Duodenal mucosa (tissue), 2 donors: ENCODE results near the gene NRF1.

Source experiments
- H3K27ac ChIP-seq: one replicate; pipeline ENCODE4 v1.7.0; 2013; ENCODE audit warnings: low read depth, low read length
- H3K27me3 ChIP-seq, 2 donors: one replicate each; pipeline ENCODE4 v1.7.0; 2013; ENCODE audit warnings: low read length in 2 of 2, control low read depth in 1 of 2; ENCODE audit not compliant: insufficient read depth in 2 of 2, control insufficient read depth in 1 of 2
- H3K36me3 ChIP-seq, 2 donors: one replicate each; pipeline ENCODE4 v1.7.0; 2013; ENCODE audit warnings: low read length in 2 of 2, control low read depth in 1 of 2; ENCODE audit not compliant: insufficient read depth in 2 of 2, control insufficient read depth in 1 of 2
- H3K4me1 ChIP-seq, 2 donors: one replicate each; pipeline ENCODE4 v1.7.0; 2013; ENCODE audit warnings: low read length in 2 of 2, control low read depth in 1 of 2; ENCODE audit not compliant: insufficient read depth in 2 of 2, control insufficient read depth in 1 of 2
- H3K4me3 ChIP-seq, 2 donors: one replicate each; pipeline ENCODE4 v1.7.0; 2013; ENCODE audit warnings: low read length in 2 of 2, low read depth in 1 of 2
- H3K9ac ChIP-seq, 2 donors: one replicate each; pipeline ENCODE4 v1.7.0; 2013; ENCODE audit warnings: low read length in 2 of 2, low read depth in 1 of 2
- H3K9me3 ChIP-seq, 2 donors: one replicate each; pipeline ENCODE4 v1.7.0; 2013; ENCODE audit warnings: low read length in 2 of 2, control low read depth in 1 of 2; ENCODE audit not compliant: control insufficient read depth in 1 of 2

Gene NRF1

DNA sequence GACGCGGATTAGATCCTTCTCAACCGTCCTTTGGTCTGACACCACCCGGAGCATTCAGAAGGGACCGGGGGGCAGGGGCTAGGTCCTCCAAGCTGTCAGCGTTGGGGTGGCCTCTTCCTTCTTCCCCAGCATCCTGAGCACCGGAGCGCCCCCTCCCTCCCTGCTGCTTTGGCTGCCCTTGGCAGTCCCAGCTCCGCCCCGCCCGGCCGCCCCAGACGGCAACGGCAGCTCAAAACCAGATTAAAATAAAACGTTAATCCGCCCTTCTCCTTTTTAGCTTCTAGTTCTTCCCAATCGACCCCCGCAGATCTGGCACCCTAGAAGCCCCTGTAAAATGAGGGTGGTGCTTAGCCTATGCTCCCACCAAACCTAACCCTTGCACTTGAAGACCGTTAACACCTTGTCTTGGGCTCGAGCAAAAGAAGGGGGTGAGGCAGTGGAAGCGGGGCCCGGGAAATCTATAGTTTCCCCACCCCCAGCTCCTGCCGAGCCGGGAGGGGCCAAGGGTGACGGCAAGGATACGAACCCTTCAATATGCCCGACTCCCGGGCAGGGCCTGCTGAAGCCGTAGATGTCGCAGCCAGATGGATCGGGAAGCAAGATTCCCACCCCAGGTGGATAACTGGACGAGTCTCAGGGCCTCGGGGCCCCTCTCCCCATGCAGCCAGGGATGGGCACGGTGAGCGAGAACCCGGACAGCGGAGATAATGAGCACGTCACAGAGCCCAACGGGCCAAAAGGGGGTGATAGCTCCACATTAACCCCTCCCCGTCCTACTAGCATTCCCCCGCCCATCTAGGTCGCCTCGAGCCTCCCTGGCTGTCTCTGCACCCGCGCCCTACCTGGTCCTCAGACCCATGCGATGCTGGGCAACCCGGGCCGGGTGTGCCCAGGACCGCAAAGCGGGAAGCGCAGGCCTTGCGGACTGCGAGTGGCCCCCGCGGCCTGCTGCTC, 169.7 kb downstream of the NRF1 start:
- Histone ChIP-seq H3K27ac (no peak overlapping the region), H3K4me3 (peak overlapping the region; percentile 51 to 73), H3K4me1 (peaks cover 34 to 61% of the 10 kb centered on the region in 2 donors), H3K27me3 (peaks cover 71 to 73% of the 10 kb centered on the region in 2 donors), H3K9ac (no peak overlapping the region), H3K36me3 (no peaks in the 10 kb centered on the region), H3K9me3 (no peaks in the 10 kb centered on the region)

DNA sequence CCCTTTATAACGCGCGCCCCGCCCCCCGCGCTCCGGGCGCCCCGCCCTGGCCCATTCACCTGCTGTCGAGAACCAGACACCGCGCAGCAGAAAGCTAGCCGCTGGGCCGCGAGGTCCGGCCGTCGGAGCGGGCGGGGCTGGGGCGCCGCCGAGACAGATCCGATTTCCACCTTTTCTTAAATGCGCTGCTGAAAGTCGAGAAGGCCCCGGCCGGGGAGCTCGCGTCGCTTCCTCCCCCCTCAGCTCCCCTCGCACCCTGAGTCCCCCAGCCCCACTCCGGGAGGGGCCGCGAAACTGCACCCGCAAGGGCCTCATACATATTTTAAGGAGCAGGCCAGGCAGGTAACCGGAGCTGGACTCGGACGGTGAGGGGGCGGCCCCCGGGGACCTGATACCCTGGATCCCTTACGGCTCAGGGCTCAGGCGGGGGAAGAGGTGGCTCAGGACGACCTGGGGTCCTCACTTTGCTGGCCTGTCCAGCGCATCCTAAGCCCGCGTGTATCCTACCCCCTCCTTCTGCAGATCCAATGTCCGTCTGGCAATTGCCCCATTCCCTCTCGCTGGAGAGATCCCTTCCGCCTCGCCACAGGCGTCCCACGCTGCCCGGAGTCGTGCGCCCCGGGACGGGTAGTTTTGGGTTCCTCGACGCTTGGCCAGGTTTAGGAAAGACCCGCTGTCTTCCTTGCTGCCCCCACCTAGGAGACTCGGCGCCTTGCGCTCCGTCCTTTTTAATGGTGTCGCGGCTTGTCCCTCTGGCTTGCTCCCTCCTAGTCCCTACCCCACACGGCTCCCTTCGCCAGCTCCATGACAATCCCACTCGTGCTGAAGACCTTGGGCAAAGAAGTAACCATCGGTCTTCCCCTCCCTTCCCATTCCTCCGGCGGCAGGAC, 170.7 kb downstream of the NRF1 start:
- no peaks in the 10 kb centered on the region for H3K36me3 ChIP-seq
- no peaks in the 10 kb centered on the region for H3K9me3 ChIP-seq
- H3K4me1 ChIP-seq = peaks cover 34 to 61% of the 10 kb centered on the region in 2 donors
- H3K4me3 ChIP-seq = peak overlapping the region in 1 of 2 donors; percentile 3
- H3K9ac ChIP-seq = no peak overlapping the region
- H3K27ac ChIP-seq = no peak overlapping the region
- H3K27me3 ChIP-seq = peaks cover 72 to 75% of the 10 kb centered on the region in 2 donors

DNA sequence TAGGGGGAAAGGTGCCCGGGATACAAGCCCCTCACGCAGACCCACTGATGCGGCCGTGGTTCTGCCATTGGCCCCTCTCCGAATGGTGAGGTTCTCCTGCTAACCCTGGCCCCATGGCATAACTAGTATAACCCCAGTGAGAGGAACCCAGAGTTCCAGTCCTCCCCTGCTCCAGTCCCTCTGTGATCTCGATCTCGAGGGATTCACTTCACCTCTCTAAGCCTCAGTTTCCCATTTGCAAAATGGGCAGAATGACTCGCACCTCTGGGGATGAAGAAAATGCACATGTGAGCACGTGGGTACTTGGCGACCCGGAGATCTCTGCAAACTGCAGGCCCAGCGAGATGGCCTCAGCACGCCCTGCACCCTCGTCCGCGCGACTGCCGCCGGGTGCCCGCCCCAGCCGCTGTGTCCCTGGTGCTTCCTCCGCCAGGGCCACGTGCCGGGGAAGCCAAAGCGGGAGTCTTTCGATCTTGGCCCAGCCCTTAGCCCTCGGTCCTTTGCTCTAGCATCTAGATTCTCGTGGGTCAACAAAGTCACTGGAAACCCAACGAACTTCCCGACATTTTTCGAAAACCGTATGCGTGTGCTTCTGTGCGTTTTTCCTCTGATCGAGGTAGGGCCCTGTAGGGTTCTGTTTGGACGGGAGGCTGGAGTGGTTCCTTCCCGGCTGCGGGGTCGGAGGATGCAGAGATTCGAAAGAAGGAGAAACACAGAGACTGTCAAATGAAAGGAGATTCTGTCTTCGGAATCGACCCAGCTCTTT, 171.5 kb downstream of the NRF1 start:
- H3K4me3 ChIP-seq = no peak overlapping the region
- no peak overlapping the region for H3K9ac ChIP-seq
- H3K36me3 ChIP-seq = no peaks in the 10 kb centered on the region
- no peaks in the 10 kb centered on the region for H3K9me3 ChIP-seq
- H3K27me3 ChIP-seq = peaks cover 70 to 73% of the 10 kb centered on the region in 2 donors
- H3K4me1 ChIP-seq = peaks cover 34 to 61% of the 10 kb centered on the region in 2 donors
- H3K27ac ChIP-seq = no peak overlapping the region

DNA sequence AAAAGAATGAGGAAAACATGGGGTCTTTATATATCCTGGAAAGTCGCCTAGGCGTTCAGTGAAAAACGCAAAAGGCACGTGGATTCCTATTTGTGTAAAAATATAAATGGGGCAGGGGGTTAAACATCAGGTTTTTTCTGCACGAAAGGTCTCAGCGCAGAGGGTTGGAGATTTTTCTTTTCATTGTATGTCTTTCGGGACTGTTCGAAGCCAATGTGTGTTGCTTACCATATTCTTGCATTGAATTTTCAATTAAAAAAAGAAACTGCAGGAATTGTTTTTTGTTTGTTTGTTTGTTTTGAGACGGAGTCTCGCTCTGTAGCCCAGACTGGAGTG, 172.0 kb downstream of the NRF1 start:
- H3K9ac ChIP-seq = no peak overlapping the region
- no peak overlapping the region for H3K27ac ChIP-seq
- H3K4me3 ChIP-seq = no peak overlapping the region
- H3K9me3 ChIP-seq = no peaks in the 10 kb centered on the region
- H3K27me3 ChIP-seq = peaks cover 65 to 67% of the 10 kb centered on the region in 2 donors
- H3K36me3 ChIP-seq = no peaks in the 10 kb centered on the region
- H3K4me1 ChIP-seq = peaks cover 34 to 57% of the 10 kb centered on the region in 2 donors

DNA sequence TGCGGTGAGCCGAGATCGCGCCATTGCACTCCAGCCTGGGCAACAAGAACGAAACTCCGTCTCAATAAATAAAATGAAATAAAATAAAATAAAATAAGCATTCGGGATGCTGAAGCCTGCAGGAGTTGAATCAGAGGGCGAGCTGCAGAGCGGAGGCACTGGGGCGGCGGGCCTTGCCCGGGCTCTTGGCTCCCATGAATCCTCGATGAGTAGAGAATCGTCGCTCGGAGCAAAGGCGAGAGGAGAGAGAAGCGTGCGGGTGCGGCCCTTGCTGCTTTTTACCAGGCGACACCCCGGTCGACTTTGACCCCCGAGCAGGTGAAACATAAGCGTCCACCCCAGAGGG, 172.9 kb downstream of the NRF1 start:
- Histone ChIP-seq H3K4me1 (peaks cover 34 to 50% of the 10 kb centered on the region in 2 donors), H3K9me3 (no peaks in the 10 kb centered on the region), H3K9ac (no peak overlapping the region), H3K27me3 (peaks cover 60 to 66% of the 10 kb centered on the region in 2 donors), H3K27ac (no peak overlapping the region), H3K4me3 (peak overlapping the region in 1 of 2 donors; percentile 36), H3K36me3 (no peaks in the 10 kb centered on the region)

DNA sequence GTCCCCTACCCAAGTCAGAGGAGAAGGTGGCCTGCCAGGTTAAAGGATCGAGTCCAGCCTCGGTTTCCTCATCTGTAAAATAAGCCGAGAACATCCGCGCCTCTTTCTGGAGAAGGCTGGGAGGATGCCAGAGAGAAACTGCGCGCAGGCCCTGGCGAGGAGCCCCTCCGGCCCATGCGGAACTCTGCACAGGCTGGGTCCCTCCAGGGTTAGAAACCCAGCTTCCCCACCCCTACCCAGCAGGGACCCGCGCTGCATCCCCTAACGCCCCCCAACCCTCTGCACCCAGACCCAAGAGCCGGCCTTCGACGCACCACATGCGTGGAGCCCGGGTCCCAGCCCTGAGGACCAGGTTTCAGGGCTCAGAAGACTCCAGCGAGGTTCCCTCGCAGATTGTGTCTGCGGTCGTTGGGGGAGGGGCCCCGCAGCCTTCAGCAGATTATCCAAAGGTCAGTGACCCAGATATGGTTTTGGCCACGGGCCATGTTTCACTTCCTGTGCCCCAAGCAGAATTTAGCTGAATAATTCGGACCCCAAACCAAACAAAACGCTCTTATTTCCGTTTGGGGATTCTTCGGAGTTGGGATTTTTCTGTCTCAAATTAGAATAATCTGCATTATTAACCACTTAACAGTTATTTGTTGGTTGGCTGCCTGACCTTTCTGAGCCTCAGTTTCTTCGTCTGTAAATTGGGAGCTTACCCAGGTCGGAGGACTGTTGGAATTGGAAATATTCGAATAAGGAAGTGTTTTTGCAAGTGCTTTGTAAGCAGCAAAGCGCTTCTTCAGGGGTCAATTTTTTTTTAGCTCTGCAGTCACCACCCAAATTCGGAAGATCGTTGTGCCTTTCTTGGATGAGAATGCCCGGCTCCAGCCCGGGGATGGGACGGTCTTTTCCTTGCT, 173.5 kb downstream of the NRF1 start:
- Histone ChIP-seq H3K9me3 (no peaks in the 10 kb centered on the region), H3K4me1 (peaks cover 34 to 50% of the 10 kb centered on the region in 2 donors), H3K4me3 (peak overlapping the region; percentile 18 to 43), H3K27me3 (peaks cover 60 to 66% of the 10 kb centered on the region in 2 donors), H3K9ac (no peak overlapping the region), H3K36me3 (no peaks in the 10 kb centered on the region), H3K27ac (no peak overlapping the region)

DNA sequence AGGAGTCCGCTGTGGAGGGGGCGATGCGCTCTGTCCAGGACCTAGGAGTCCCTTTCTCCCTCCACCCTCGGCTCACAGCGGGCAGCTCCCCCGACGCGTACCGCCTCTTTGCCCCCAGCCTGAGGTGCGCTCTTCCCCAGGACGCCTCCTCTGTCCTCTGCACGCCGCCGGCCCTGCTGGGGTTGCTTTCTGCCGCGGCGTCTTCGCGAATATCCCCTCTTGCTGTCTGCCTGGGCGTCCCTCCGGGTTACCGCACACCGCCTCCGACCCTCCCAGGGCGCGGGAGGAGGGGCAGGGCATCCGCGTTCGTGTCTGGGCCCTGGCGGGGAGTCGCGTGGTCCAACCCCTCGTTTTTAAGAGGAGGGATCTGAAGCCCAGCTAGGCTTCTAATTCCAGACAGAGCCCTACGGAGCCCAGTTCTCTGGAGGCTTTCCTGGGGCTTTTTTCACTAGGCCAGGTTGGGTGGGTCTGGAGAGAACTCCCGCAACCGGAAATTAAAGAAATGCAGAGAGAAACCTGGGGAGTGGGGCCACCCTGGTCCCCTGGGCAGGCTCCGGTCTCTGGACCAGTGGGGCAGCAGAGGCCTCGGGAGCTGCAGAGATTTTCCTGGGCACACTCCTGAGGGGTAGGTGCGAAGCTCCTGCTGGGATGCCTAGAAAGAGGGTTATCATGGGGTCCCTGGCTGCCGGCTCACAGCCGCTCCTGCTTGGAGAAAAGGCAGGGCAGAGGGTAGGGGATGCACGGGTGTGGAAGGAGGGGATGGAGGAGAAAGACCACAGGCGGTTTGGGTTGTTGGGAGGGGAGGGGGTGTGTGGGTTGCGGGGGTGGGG, 174.4 kb downstream of the NRF1 start:
- Histone ChIP-seq H3K36me3 (no peaks in the 10 kb centered on the region), H3K4me1 (peaks cover 34 to 43% of the 10 kb centered on the region in 2 donors), H3K27ac (no peak overlapping the region), H3K27me3 (peaks cover 56 to 65% of the 10 kb centered on the region in 2 donors), H3K4me3 (peak overlapping the region in 1 of 2 donors; percentile 43), H3K9me3 (no peaks in the 10 kb centered on the region), H3K9ac (no peak overlapping the region)

DNA sequence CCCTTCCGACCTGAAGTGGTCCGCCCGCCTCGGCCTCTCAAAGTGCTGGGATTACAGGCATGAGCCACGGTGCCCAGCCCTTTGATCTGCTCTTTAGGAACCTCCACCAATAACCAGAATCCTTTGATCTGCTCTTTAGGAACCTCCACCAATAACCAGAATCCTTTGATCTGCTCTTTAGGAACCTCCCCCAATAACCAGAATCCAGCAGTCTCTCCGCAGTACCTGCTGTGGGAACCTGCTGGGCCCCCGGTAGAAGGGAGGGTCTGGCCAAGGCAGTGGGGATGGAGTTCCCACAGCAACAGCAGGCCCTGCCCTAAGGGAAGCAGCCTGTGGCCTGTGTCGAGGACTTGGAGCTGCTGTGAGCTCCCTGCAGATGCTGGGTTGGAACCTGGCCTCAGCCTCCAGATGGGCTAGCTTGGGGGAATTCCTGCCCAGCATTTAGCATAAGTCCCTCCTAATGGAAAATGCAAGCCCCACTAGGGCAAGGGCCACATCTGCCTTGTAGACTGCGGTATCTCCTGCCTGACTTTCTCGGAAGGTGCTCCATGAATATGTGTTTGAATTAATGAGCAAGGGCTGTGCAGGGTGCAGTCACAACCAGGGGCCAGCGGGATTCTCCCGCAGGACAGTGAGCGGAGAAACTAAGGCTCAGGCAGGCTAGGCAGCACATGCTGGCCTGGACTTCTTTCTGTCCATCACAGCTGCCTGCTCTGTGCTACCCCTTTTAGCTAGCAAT, 175.5 kb downstream of the NRF1 start:
- no peak overlapping the region for H3K9ac ChIP-seq
- no peaks in the 10 kb centered on the region for H3K9me3 ChIP-seq
- H3K4me1 ChIP-seq = peaks cover 27 to 34% of the 10 kb centered on the region in 2 donors
- no peak overlapping the region for H3K27ac ChIP-seq
- H3K27me3 ChIP-seq = peaks cover 49 to 54% of the 10 kb centered on the region in 2 donors
- no peak overlapping the region for H3K4me3 ChIP-seq
- no peaks in the 10 kb centered on the region for H3K36me3 ChIP-seq
